H1 (cell line): Measurements from ENCODE around the gene LMTK2. TPM values are rescaled to one million over a fixed set of nuclear protein-coding genes. Genes with fewer than 3 reads are reported as not detected.

Source experiments
- CTCF ChIA-PET: fragments of 300-600 bp; sonication (Branson Sonifier 250); formaldehyde crosslinking; loops from one replicate; lab custom pipeline; 2021; ENCODE audit not compliant: partially characterized antibody; lab: Charles Lee
- POLR2A ChIA-PET: fragments of 300-600 bp; sonication (Branson Sonifier 250); formaldehyde crosslinking; loops from one replicate; lab custom pipeline; 2021; ENCODE audit warnings: inconsistent platforms; ENCODE audit not compliant: partially characterized antibody; lab: Charles Lee
- DNase-seq, 2 experiments: peaks; one replicate each; pipeline versions ENCODE4 v3.0.0 to v3.0.0-alpha.2; 2010 to 2022; ENCODE audit warnings: low spot score in 2 of 2, low read depth in 1 of 2, mixed read lengths in 1 of 2
- FAIRE-seq: peaks from 2 replicates; lab custom pipeline; 2011; peaks lifted over from hg19 to GRCh38; lab: Jason Lieb, UNC
- H2AFZ ChIP-seq: 2 replicates; pipeline ENCODE4 v1.8.1; 2012; ENCODE audit warnings: low read length, inconsistent platforms
- H2AK5ac ChIP-seq: 2 replicates; pipeline ENCODE4 v1.6.1; 2013; ENCODE audit warnings: low read depth, low read length
- H2BK120ac ChIP-seq: replicated peaks from 2 replicates; pipeline ENCODE3; 2013; ENCODE audit warnings: low read depth, low read length, inconsistent platforms
- H2BK12ac ChIP-seq: 2 replicates; pipeline ENCODE4 v1.6.1; 2013; ENCODE audit warnings: low read depth, low read length
- H2BK15ac ChIP-seq: 2 replicates; pipeline ENCODE4 v1.6.1; 2013; ENCODE audit warnings: low read length
- H2BK20ac ChIP-seq: 2 replicates; pipeline ENCODE4 v1.6.1; 2013; ENCODE audit warnings: low read length
- H2BK5ac ChIP-seq: 2 replicates; pipeline ENCODE4 v1.6.1; 2013; ENCODE audit warnings: low read depth, low read length
- H3K14ac ChIP-seq: 2 replicates; pipeline ENCODE4 v1.6.1; 2013; ENCODE audit warnings: inconsistent platforms; ENCODE audit not compliant: insufficient read length
- H3K18ac ChIP-seq: 2 replicates; pipeline ENCODE4 v1.6.1; 2013; ENCODE audit warnings: low read length; ENCODE audit errors: extremely low read depth
- H3K23ac ChIP-seq: 2 replicates; pipeline ENCODE4 v1.6.1; 2013; ENCODE audit warnings: inconsistent platforms; ENCODE audit not compliant: insufficient read length
- H3K23me2 ChIP-seq: 2 replicates; pipeline ENCODE4 v1.6.1; 2013; ENCODE audit warnings: low read depth, low read length
- H3K27ac ChIP-seq: 2 replicates; pipeline ENCODE4 v1.6.1; 2011; ENCODE audit warnings: low read depth, low read length, inconsistent platforms
- H3K27me3 ChIP-seq, 4 experiments: replicated peaks in 1 of 4; 1 replicate in 1 of 4; 2 replicates in 3 of 4; pipeline versions ENCODE4 v1.6.1 to v1.8.1; 2011 to 2013; ENCODE audit warnings: low read length in 3 of 4, mild to moderate bottlenecking in 3 of 4, inconsistent platforms in 2 of 4, mixed read lengths in 2 of 4, moderate library complexity in 1 of 4; ENCODE audit not compliant: control insufficient read depth in 3 of 4, insufficient read depth in 3 of 4; ENCODE audit errors: extremely low read depth in 1 of 4
- H3K36me3 ChIP-seq, 4 experiments: 2 replicates each; pipeline versions ENCODE4 v1.6.1 to v1.8.1; 2011 to 2013; ENCODE audit warnings: mild to moderate bottlenecking in 4 of 4, low read length in 3 of 4, moderate library complexity in 2 of 4, control low read depth in 1 of 4, inconsistent platforms in 1 of 4; ENCODE audit not compliant: insufficient read depth in 4 of 4, control insufficient read depth in 2 of 4
- H3K4ac ChIP-seq: replicated peaks from 2 replicates; pipeline ENCODE3; 2013; ENCODE audit warnings: low read length, low read depth, mixed read lengths, inconsistent platforms; ENCODE audit not compliant: insufficient read length
- H3K4me1 ChIP-seq, 4 experiments: replicated peaks in 1 of 4; 1 replicate in 1 of 4; 2 replicates in 3 of 4; pipeline versions ENCODE4 v1.6.1 to v1.8.1; 2011 to 2013; ENCODE audit warnings: low read length in 3 of 4, inconsistent platforms in 2 of 4, mixed read lengths in 1 of 4; ENCODE audit not compliant: insufficient read depth in 4 of 4, control insufficient read depth in 3 of 4
- H3K4me2 ChIP-seq, 2 experiments: 2 replicates each; pipeline versions ENCODE4 v1.6.1 to v1.8.1; 2011 to 2013; ENCODE audit warnings: low read depth in 2 of 2, low read length in 2 of 2, control low read depth in 1 of 2, inconsistent platforms in 1 of 2, mild to moderate bottlenecking in 1 of 2; ENCODE audit not compliant: insufficient read depth in 1 of 2
- H3K4me3 ChIP-seq, 4 experiments: fragments of 200-600, 300-600 bp in 1 of 4; sonication (generic), shearing (Covaris generic), sonication (Bioruptor Twin) in 1 of 4; 2 replicates each; pipeline versions ENCODE4 v1.5.1 to v1.8.1; 2011 to 2016; ENCODE audit warnings: low read length in 4 of 4, low read depth in 3 of 4, control low read depth in 2 of 4, inconsistent platforms in 2 of 4, mild to moderate bottlenecking in 2 of 4, mixed read lengths in 1 of 4, moderate library complexity in 1 of 4; ENCODE audit not compliant: insufficient read depth in 2 of 4; ENCODE audit errors: extremely low read depth in 1 of 4
- H3K56ac ChIP-seq: replicated peaks from 2 replicates; pipeline ENCODE3; 2013; ENCODE audit warnings: low read depth, mild to moderate bottlenecking, mixed read lengths, low read length, inconsistent platforms; ENCODE audit not compliant: insufficient read length
- H3K79me1 ChIP-seq: 2 replicates; pipeline ENCODE4 v1.6.1; 2013; ENCODE audit warnings: low read depth, low read length, control low read depth
- H3K79me2 ChIP-seq, 2 experiments: 2 replicates each; pipeline versions ENCODE4 v1.6.1 to v1.8.1; 2012 to 2013; ENCODE audit warnings: low read length in 2 of 2, mild to moderate bottlenecking in 2 of 2, inconsistent platforms in 1 of 2; ENCODE audit not compliant: insufficient read depth in 2 of 2, control insufficient read depth in 1 of 2
- H3K9ac ChIP-seq, 4 experiments: replicated peaks in 1 of 4; 1 replicate in 1 of 4; 2 replicates in 3 of 4; pipeline versions ENCODE4 v1.6.1 to v1.8.1; 2011 to 2013; ENCODE audit warnings: low read depth in 3 of 4, low read length in 3 of 4, control low read depth in 2 of 4, mild to moderate bottlenecking in 2 of 4, moderate library complexity in 2 of 4, inconsistent platforms in 1 of 4; ENCODE audit errors: extremely low read depth in 1 of 4
- H3K9me3 ChIP-seq, 2 experiments: 2 replicates each; pipeline versions ENCODE4 v1.6.1 to v1.8.1; 2012 to 2013; ENCODE audit warnings: mild to moderate bottlenecking in 2 of 2, moderate library complexity in 2 of 2, control low read depth in 1 of 2, inconsistent platforms in 1 of 2, low read depth in 1 of 2, low read length in 1 of 2, mixed read lengths in 1 of 2; ENCODE audit not compliant: insufficient read depth in 2 of 2
- H4K20me1 ChIP-seq, 2 experiments: replicated peaks in 1 of 2; 2 replicates each; pipeline versions ENCODE3 to v1.8.1; 2011 to 2013; ENCODE audit warnings: inconsistent platforms in 2 of 2, low read length in 2 of 2, mild to moderate bottlenecking in 1 of 2; ENCODE audit not compliant: insufficient read depth in 2 of 2, control insufficient read depth in 1 of 2
- H4K5ac ChIP-seq: 2 replicates; pipeline ENCODE4 v1.6.1; 2013; ENCODE audit warnings: low read length, low read depth, mixed read lengths, inconsistent platforms; ENCODE audit not compliant: insufficient read length
- H4K8ac ChIP-seq: 2 replicates; pipeline ENCODE4 v1.8.0; 2013; ENCODE audit warnings: mild to moderate bottlenecking, moderate library complexity, low read length, inconsistent platforms; ENCODE audit not compliant: insufficient read depth; ENCODE audit errors: extremely low read depth
- H4K91ac ChIP-seq: replicated peaks from 2 replicates; pipeline ENCODE3; 2013; ENCODE audit warnings: low read length, mixed read lengths, inconsistent platforms; ENCODE audit not compliant: insufficient read length
- ASH2L ChIP-seq: fragments of 200-600, 300-600 bp; sonication (generic); IDR thresholded peaks from one replicate; pipeline ENCODE4 v1.7.1; 2017; ENCODE audit warnings: low read length
- BACH1 ChIP-seq: IDR thresholded peaks from 2 replicates; pipeline ENCODE4 v1.6.1; 2012; ENCODE audit warnings: low read length, improper control_type of control experiment
- BCL11A ChIP-seq, 2 experiments: IDR thresholded peaks; one replicate each; pipeline ENCODE4 v1.6.1; 2011; ENCODE audit warnings: low read depth in 2 of 2, low read length in 2 of 2, mild to moderate bottlenecking in 2 of 2
- CBX5 ChIP-seq: fragments of 300-800, 300-1000 bp; sonication (generic); IDR thresholded peaks from 2 replicates; pipeline ENCODE4 v1.7.1; 2016; ENCODE audit warnings: antibody characterized with exemption, low read length, low read depth
- FOSL1 ChIP-seq: IDR thresholded peaks from 2 replicates; pipeline ENCODE4 v1.6.1; 2011; ENCODE audit warnings: mild to moderate bottlenecking, low read depth, low read length, moderate library complexity; ENCODE audit not compliant: insufficient read depth
- HDAC2 ChIP-seq, 2 experiments: fragments of 300-600 bp in 1 of 2; sonication (generic) in 1 of 2; IDR thresholded peaks; 2 replicates each; pipeline ENCODE4 v1.6.1; 2011 to 2012; ENCODE audit warnings: low read depth in 2 of 2, low read length in 2 of 2, mild to moderate bottlenecking in 2 of 2, moderate library complexity in 2 of 2, borderline replicate concordance in 1 of 2, inconsistent platforms in 1 of 2
- JUN ChIP-seq: IDR thresholded peaks from 2 replicates; pipeline ENCODE4 v1.6.1; 2011; ENCODE audit warnings: low read depth, mild to moderate bottlenecking, improper control_type of control experiment, low read length
- KDM1A ChIP-seq: fragments of 200-600, 300-600 bp; sonication (generic); IDR thresholded peaks from 2 replicates; pipeline ENCODE4 v1.7.1; 2016; ENCODE audit warnings: mild to moderate bottlenecking, low read length, borderline replicate concordance
- RBBP5 ChIP-seq: IDR thresholded peaks from 2 replicates; pipeline ENCODE4 v1.7.1; 2012; ENCODE audit warnings: low read depth, mild to moderate bottlenecking, inconsistent platforms, low read length, moderate library complexity, borderline replicate concordance
- SUZ12 ChIP-seq: fragments of 200-600 bp; sonication (generic); IDR thresholded peaks from 2 replicates; pipeline ENCODE4 v1.6.1; 2012; ENCODE audit warnings: mild to moderate bottlenecking, inconsistent platforms, low read length, moderate library complexity, mixed read lengths
- TCF12 ChIP-seq: IDR thresholded peaks from 2 replicates; pipeline ENCODE4 v1.6.1; 2011; ENCODE audit warnings: low read depth, mild to moderate bottlenecking, low read length
- YY1 ChIP-seq: IDR thresholded peaks from 2 replicates; pipeline ENCODE4 v1.6.1; 2011; ENCODE audit warnings: low read depth, mild to moderate bottlenecking, low read length
- WGBS, 2 experiments: shearing (Covaris generic) in 1 of 2; methylation state at CpG; one replicate each; pipeline versions ENCODE4 v1.1.6 to v1.1.7; 2013 to 2015; ENCODE audit warnings: low lambda C conversion rate in 2 of 2, mixed read lengths in 2 of 2, inconsistent platforms in 1 of 2, low coverage in 1 of 2, missing lambda C conversion rate in 1 of 2; ENCODE audit not compliant: insufficient replicate concordance in 2 of 2, insufficient coverage in 1 of 2, insufficient read length in 1 of 2; ENCODE audit errors: extremely low coverage in 1 of 2, missing lambda C conversion rate in 1 of 2; 5-methylcytosine and 5-hydroxymethylcytosine counted together
- polyA plus RNA-seq, 7 experiments: library from polyadenylated mRNA; depleted of rRNA in 3 of 7; stranded (reverse) in 5 of 7; unstranded in 2 of 7; fragments of >200 nt in 5 of 7; fragments of 200-250 nt in 2 of 7; gene quantifications; 1 replicate in 5 of 7; 2 replicates in 1 of 7; 4 replicates in 1 of 7; pipeline versions ENCODE4 v1.2.1 to v1.2.3, GENCODE V29; 2011 to 2013; ENCODE audit warnings: missing spikeins in 2 of 7, mixed read lengths in 2 of 7
- total RNA-seq: library from RNA; stranded (reverse); fragmentation: NEBNext Ultra II Directional; extraction: Animal tissue kit (Norgen Biotek cat#: 25700); gene quantifications from 2 replicates; pipeline ENCODE4 v1.2.1, GENCODE V29; 2021
- TF ChIP-seq, protein P1 (sequence below): IDR thresholded peaks from 2 replicates; pipeline ENCODE4 v1.6.1; 2012; ENCODE audit warnings: low read length, inconsistent platforms

LMTK2 gene
- total and polyA plus RNA-seq, 2 of the 8 experiments (the other 6 are each of a cell fraction or from before 2014, with no cell fraction given) = 9.7 to 30.7 TPM

DNA sequence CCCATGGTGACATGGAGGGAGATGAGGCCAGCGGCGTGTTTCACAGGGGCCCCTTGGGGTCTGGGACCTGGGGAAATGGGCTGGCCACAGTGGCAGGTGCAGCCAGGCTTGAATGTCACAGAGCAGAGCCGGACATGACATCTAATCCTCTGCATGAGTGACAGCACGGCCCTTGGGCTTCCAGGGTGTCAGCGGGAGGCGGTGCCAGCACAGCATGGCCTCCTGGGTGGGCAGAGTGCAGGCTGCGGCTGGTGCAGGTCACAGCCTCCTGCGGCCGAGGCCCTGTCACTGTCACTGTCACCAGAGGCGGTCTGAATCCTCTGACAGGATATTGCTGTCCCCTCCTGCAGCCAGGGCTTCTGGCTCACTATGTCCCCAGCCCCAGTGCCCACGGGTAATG, 122.8 kb downstream of the LMTK2 start:
- WGBS, 2 experiments = 82% methylated on average over 11 of the region's 11 CpGs; no CpG with 5 or more reads in 1 of the 2 experiments
- H3K14ac ChIP-seq = no peak overlapping the region
- H3K4me2 ChIP-seq = no peak overlapping the region
- H3K56ac ChIP-seq = no peak overlapping the region
- H3K79me1 ChIP-seq = no peaks in the 10 kb centered on the region
- FAIRE-seq (no peak), DNase-seq (no peak)
- no peak overlapping the region for H2BK15ac ChIP-seq
- no peak overlapping the region for H2BK120ac ChIP-seq
- no peak overlapping the region for H4K91ac ChIP-seq
- H3K27ac ChIP-seq = no peak overlapping the region
- H3K36me3 ChIP-seq = no peaks in the 10 kb centered on the region
- H4K5ac ChIP-seq = no peak overlapping the region
- peaks cover 2 to 4% of the 10 kb centered on the region in 2 experiments for H4K20me1 ChIP-seq
- H2BK5ac ChIP-seq = no peak overlapping the region
- H3K79me2 ChIP-seq = no peaks in the 10 kb centered on the region
- ChIA-PET CTCF (interaction anchor here (0.7 kb wide), 1 partner anchor 36 kb away, joined by 3 read pairs; no protein-coding TSS in a partner anchor), POLR2A (interaction anchor here (0.9 kb wide), 1 partner anchor 25 kb away, joined by 3 read pairs; no protein-coding TSS in a partner anchor)
- no peaks in the 10 kb centered on the region for H3K23me2 ChIP-seq
- H3K9ac ChIP-seq = no peak overlapping the region
- no peak overlapping the region for H3K23ac ChIP-seq
- no peaks in the 10 kb centered on the region; a peak in 3 of 7 replicates for H3K4me1 ChIP-seq
- no peak overlapping the region for H2AFZ ChIP-seq
- H3K4ac ChIP-seq = no peak overlapping the region
- no peak overlapping the region for H2BK12ac ChIP-seq
- no peaks in the 10 kb centered on the region for H3K9me3 ChIP-seq
- no peak overlapping the region for H3K4me3 ChIP-seq
- no peak overlapping the region for H4K8ac ChIP-seq
- H3K18ac ChIP-seq = no peak overlapping the region
- H2BK20ac ChIP-seq = no peak overlapping the region
- H2AK5ac ChIP-seq = no peak overlapping the region
- no peaks in the 10 kb centered on the region for H3K27me3 ChIP-seq
- TF ChIP-seq HDAC2 (IDR thresholded peaks at IDR 0.05; ENCODE audit: borderline replicate concordance in 1 of 2, low read depth in 2 of 2, low read length in 2 of 2) (no peak), YY1 (no peak), FOSL1 (no peak), TCF12 (no peak), ASH2L (no peak), BACH1 (no peak), BCL11A (IDR thresholded peaks at IDR 0.05; ENCODE audit: low read depth in 2 of 2, low read length in 2 of 2) (no peak), KDM1A (no peak), CBX5 (no peak), SUZ12 (no peak), RBBP5 (no peak), JUN (no peak)
- TF ChIP-seq, protein P1, sequence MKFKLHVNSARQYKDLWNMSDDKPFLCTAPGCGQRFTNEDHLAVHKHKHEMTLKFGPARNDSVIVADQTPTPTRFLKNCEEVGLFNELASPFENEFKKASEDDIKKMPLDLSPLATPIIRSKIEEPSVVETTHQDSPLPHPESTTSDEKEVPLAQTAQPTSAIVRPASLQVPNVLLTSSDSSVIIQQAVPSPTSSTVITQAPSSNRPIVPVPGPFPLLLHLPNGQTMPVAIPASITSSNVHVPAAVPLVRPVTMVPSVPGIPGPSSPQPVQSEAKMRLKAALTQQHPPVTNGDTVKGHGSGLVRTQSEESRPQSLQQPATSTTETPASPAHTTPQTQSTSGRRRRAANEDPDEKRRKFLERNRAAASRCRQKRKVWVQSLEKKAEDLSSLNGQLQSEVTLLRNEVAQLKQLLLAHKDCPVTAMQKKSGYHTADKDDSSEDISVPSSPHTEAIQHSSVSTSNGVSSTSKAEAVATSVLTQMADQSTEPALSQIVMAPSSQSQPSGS = no peak
